Calu3 (cell line): ENCODE measurements around the gene C2orf68. TPM values are rescaled to one million over a fixed set of nuclear protein-coding genes. Genes with fewer than 3 reads are reported as not detected.

ENCODE experiments used
- BruUV-seq: library from RNA; stranded (reverse); fragments of 400-500 nt; replicated peaks from 2 replicates; lab custom pipeline; 2021; lab: Mats Ljungman, UMichigan
- CTCF ChIA-PET: fragments of 300-600 bp; sonication (Branson Sonifier 250); formaldehyde crosslinking; loops from one replicate; lab custom pipeline; 2022; ENCODE audit warnings: antibody characterized with exemption; lab: Charles Lee
- DNase-seq: peaks from one replicate; pipeline ENCODE4 v3.0.0; 2022
- H3K27ac Mint-ChIP-seq: one replicate; pipeline ENCODE4 v1.8.0; 2022; ENCODE audit warnings: mixed read lengths; ENCODE audit not compliant: unreplicated experiment
- H3K27me3 Mint-ChIP-seq: one replicate; pipeline ENCODE4 v1.8.0; 2022; ENCODE audit warnings: mixed read lengths; ENCODE audit not compliant: unreplicated experiment
- H3K36me3 Mint-ChIP-seq: one replicate; pipeline ENCODE4 v1.8.0; 2022; ENCODE audit warnings: mild to moderate bottlenecking, moderate library complexity, mixed read lengths; ENCODE audit not compliant: insufficient read depth, unreplicated experiment
- H3K4me1 Mint-ChIP-seq: one replicate; pipeline ENCODE4 v1.8.0; 2022; ENCODE audit warnings: mild to moderate bottlenecking, low read depth, mixed read lengths; ENCODE audit not compliant: unreplicated experiment
- H3K4me3 Mint-ChIP-seq: one replicate; pipeline ENCODE4 v1.8.0; 2022; ENCODE audit warnings: mild to moderate bottlenecking, low read depth, moderate library complexity, mixed read lengths; ENCODE audit not compliant: unreplicated experiment
- H3K9me3 Mint-ChIP-seq: one replicate; pipeline ENCODE4 v1.8.0; 2022; ENCODE audit warnings: low read depth, mixed read lengths; ENCODE audit not compliant: unreplicated experiment
- CTCF ChIP-seq: fragments of 200-600 bp; IDR thresholded peaks from one replicate; pipeline ENCODE4 v1.8.0; 2022; ENCODE audit warnings: antibody characterized with exemption; ENCODE audit not compliant: unreplicated experiment
- intact Hi-C: fragments of 100-400 bp; cut with micrococcal nuclease; formaldehyde crosslinking; loops from one replicate; pipeline ENCODE4 v1.10.0; 2022; ENCODE audit not compliant: unreplicated experiment
- total RNA-seq: library from RNA; stranded (reverse); gene quantifications from 2 replicates; pipeline ENCODE4 v1.2.3, GENCODE V29; 2022

The C2orf68 gene
- total RNA-seq, 1 experiment from 2014 or later, result 39.2 TPM

- BruUV-seq, result no TSS peak
Observed at GRCh38 chr2:85591563-85591962, 20.3 kb downstream of the C2orf68 start.

GRCh38 chr2:85590950-85591349 is 20.9 kb downstream of the C2orf68 start:
- Mint-ChIP-seq H3K4me1 (peaks cover 20% of the 10 kb centered on the region), H3K27me3 (no peaks in the 10 kb centered on the region), H3K4me3 (no peak overlapping the region), H3K36me3 (peaks cover 19% of the 10 kb centered on the region), H3K9me3 (no peaks in the 10 kb centered on the region), H3K27ac (no peak overlapping the region)
- no peak for TF ChIP-seq CTCF
- BruUV-seq, result no TSS peak
- intact Hi-C loops, result no loop called here
- CTCF ChIA-PET, result interaction anchor here (0.6 kb wide), 1 partner anchor 272 kb away, joined by 3 read pairs; no protein-coding TSS in a partner anchor
- DNase-seq, result no peak

More at GRCh38 chr2:85591563-85591962, 20.3 kb downstream of the C2orf68 start:
- Mint-ChIP-seq H3K36me3 (peaks cover 24% of the 10 kb centered on the region), H3K9me3 (no peaks in the 10 kb centered on the region), H3K4me3 (no peak overlapping the region), H3K27me3 (no peaks in the 10 kb centered on the region), H3K4me1 (peaks cover 18% of the 10 kb centered on the region), H3K27ac (no peak overlapping the region)
- CTCF ChIA-PET, result interaction anchor here (0.6 kb wide), 1 partner anchor 273 kb away, joined by 3 read pairs; no protein-coding TSS in a partner anchor
- no peak for TF ChIP-seq CTCF
- DNase-seq, result no peak
- intact Hi-C loops, result no loop called here

- TF ChIP-seq CTCF, result no peak
- CTCF ChIA-PET, result no interaction called here
- H3K4me1 Mint-ChIP-seq, result peaks cover 27% of the 10 kb centered on the region
- DNase-seq, result no peak
- H3K9me3 Mint-ChIP-seq, result no peaks in the 10 kb centered on the region
- no peaks in the 10 kb centered on the region for H3K27me3 Mint-ChIP-seq
- no TSS peak for BruUV-seq
- peaks cover 11% of the 10 kb centered on the region for H3K36me3 Mint-ChIP-seq
- no peak overlapping the region for H3K27ac Mint-ChIP-seq
- H3K4me3 Mint-ChIP-seq, result no peak overlapping the region
- intact Hi-C loops, result no loop called here
Observed at GRCh38 chr2:85589982-85590791, 21.7 kb downstream of the C2orf68 start.

- no peaks in the 10 kb centered on the region for H3K9me3 Mint-ChIP-seq
- H3K4me3 Mint-ChIP-seq, result no peak overlapping the region
- CTCF ChIA-PET, result no interaction called here
- intact Hi-C loops, result no loop called here
- peaks cover 1% of the 10 kb centered on the region for H3K36me3 Mint-ChIP-seq
- H3K4me1 Mint-ChIP-seq, result peaks cover 32% of the 10 kb centered on the region
- no peak overlapping the region for H3K27ac Mint-ChIP-seq
- H3K27me3 Mint-ChIP-seq, result no peaks in the 10 kb centered on the region
- BruUV-seq, result no TSS peak
- no peak for TF ChIP-seq CTCF
- no peak for DNase-seq
Observed at GRCh38 chr2:85589181-85589580, 22.7 kb downstream of the C2orf68 start.
